HG03432 (cell line): ENCODE data around the gene SEC61B.
"Not testable (repeated sequence)": the region's sequence is repeated elsewhere in the genome, so short reads cannot be mapped to it uniquely, and the experiment has no call there.

Source experiments
- ATAC-seq: cut with Tn5 transposase; IDR thresholded peaks from one replicate; pipeline ENCODE4 v1.9.1; 2021; ENCODE audit warnings: mild to moderate bottlenecking, moderate library complexity; ENCODE audit not compliant: unreplicated experiment

Gene SEC61B

DNA sequence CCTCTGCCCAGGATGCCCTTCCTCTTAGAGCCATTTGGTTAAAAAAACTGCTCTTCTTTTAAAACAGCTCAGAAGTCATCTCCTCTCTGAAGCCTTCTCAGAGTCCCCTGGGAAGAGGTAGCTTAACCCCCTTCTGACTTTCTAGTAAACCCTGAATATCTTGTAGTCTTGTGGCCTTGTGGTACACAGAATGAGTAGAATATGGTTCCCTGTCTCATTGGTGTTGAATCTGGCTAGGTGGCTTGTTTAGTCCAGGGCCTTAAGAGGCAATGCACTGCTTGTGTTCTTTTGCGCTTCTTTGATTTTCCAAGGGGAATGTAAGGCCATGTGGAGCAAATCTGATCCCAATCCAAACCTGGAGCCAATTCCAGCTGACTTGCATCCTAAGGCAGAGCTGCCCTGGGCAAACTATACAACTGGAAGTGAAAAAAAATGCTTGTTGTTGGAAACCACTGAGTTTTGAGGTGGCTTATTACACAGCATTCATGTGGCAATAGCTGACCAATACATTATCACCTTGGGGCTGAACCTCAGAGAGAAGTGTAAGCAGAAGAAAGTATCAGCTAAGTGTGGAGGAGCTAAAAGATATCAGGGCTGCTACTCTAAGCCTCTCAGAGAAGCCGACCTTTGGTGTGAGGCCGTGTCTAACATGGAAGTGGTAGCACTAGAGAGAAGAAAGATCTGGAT is 31.3 kb upstream of the SEC61B start:
- ATAC-seq = no peak

DNA sequence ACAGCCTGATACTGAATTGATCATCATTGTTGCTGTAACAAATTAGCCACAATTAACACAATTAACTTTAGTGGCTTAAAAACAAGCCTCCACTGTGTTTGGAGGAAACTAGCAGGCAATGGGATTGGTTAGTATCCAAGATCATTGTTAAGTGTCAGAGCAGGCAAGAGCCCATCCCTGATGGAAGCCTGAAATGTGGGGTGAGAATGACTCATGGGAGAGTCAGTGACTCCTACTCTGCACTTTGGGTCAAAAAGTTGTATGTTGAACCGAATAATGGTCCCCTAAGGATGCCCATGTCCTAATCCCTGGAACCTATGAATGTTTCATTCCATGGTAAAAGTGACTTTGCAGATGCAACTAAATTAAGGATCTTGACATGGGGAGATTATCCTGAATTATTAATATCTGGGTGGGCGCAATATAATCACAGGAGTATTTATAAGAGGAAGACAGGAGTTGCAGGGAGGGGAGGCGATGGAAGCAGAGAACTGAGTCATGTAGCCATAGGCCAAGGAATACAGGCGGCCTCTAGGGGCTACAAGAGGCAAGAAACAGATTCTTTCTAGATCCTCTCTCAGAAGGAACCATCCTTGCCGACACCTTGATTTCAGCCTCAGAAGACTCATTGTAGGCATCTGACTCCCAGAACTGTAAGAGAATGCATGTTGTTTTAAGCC is 29.2 kb upstream of the SEC61B start:
- no peak for ATAC-seq

DNA sequence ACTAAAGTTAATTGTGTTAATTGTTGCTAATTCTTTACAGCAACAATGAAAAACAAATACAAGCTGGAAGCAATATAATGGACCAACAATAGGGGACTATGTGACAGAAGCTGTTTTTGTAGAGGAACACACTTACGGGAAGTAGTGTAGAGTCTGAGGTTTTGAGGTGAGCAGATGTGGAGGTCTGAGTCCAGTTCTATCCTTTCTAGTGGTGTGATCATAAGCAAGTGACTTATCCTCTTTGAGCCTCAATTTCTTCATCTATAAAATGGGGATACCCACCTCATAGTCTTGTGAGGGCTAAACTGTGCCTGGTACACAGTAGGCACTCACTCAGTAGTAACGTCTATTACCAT is 28.6 kb upstream of the SEC61B start:
- no peak for ATAC-seq

DNA sequence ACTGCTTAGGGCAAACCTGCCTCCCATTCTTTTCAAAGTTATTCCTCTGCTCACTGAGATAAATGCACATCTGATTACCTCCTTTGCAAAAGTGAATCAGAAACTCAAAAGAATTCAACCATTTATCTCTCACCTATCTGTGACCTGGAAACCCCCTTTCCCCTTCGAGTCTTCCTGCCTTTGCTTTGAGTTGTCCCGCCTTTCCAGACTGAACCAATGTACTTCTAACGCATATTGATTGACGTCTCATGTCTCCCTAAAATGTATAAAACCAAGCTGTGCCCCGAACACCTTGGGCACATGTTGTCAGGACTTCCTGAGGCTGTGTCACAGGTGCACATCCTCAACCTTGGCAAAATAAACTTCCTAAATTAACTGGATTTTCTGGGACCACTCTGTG is 25.6 kb upstream of the SEC61B start:
- not testable (repeated sequence) for ATAC-seq

DNA sequence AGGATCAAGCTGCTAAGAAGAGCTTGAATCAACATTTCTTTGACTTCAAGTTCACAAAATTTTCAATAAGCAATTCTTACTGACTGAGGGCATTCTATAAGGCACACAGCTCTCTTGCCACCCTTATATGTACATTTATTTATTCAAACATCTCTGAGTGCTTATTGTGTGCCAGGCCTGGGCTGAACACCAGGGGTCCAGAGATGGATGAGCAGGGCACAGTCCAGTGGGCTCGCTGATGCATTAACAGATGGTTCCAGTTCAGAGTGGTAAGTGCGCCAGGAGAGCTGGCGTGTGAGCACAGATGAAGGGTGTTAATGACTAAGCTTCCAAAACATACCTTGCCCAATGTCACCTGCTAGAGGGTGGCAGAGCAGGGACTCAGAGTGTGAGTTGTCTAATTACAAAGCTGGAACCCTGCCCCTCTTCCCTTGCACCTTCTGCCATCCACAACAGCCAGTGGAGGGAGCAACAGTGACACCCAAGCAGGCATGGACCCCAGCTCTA is 24.9 kb upstream of the SEC61B start:
- ATAC-seq = no peak

DNA sequence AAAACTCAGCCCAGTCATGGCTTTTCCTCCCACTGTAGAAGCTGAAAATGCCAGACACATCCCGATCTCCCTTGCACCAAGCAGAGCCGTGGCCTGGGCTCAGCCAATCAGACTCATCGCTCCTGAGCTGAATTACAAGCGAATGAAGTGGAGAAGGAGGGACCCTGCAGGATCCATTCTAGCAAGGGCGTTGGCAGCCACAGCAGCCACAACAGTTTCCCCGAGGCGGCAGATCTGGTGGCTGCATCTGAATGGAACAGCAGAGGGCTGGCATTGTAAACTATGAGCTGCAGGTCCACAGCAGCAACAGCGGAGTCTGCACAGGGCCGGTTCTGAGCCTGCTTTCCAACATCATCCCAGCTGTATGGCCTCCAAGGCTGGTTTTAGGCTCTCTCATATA is 24.1 kb upstream of the SEC61B start:
- no peak for ATAC-seq

DNA sequence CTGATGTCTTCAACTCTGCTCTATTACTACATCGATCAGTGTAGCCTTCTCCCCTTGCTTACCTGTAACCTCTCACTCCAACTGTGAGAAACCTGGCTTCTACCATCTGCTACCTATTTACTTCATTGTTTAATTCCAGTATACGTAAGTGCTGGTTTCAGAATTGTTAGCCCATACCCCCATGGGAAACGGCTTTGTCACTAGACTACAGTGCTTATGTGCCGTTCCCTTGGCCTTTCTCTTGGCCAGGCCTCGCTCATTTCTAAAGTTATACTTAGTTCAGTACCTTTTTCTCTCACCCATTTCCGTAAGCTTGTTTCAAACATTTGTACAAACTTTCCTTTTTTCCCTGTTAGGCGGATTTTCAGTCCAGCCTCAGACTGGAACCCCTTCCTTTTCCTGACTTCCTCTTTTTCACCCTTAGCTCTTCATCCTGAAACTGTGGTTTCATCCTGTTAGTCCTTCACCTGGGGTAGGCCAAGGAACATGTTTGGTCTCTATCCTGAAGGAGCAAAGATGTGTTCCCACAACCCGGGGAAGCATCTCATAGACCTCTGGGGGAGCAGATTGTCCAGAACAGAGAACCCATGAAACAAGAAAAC is 22.0 kb upstream of the SEC61B start:
- ATAC-seq = no peak

DNA sequence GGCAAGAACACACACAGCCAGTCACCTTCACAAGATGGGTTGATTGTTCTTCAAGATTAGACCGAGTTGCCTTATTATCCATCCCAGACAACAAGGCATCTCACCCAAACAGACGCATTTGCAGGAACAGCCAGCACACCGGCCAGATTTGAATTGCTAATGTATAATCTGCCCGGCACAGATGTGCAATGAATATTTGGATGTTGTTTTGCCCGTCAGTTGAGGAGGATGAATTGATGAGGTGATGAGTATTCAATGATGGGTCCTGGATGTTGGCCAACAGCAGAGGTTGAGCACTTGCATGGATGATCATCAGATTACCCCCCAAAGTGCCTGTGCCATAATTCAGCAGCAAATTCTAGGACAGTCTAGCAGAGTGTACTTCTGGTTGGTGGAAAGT is 20.5 kb upstream of the SEC61B start:
- ATAC-seq = no peak

DNA sequence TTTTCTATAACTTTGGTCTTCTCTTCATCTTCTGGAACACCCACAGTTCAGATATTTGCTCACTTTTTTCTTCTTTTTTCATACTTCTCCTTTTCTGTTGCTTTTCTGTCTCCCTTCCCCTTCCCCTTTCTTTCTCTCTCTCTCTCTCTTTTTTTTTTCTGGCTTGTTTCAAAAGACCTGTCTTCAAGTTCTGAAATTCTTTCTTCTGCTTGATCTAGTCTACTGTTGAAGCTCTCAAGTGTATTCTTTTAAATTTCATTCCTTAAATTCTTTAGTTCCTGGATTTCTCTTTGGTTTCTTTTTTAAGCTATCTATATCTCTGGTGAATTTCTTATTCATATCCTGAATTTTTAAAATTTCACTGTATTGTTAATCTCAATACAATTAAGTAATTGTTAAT is 11.5 kb upstream of the SEC61B start:
- no peak for ATAC-seq

DNA sequence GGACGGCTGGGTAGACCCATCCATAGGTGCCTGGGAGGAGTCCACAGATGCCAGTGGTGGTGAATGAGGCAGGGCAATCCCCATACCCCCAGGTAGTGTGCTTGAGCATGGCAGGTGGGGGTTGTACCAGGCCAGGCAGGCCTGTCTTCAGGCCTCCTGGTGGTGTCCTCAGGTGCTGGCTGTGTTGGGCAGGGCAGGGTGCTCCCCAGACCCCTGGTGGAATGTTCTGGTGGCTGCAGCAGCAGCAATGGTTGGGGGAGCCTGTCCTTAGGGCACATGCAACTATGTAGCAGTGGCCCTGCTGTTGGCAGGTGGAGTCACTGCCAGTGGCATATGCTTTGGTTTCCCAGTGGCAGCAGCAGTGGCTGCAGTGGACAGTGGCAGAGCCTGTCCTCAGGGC is 10.3 kb upstream of the SEC61B start:
- no peak for ATAC-seq

DNA sequence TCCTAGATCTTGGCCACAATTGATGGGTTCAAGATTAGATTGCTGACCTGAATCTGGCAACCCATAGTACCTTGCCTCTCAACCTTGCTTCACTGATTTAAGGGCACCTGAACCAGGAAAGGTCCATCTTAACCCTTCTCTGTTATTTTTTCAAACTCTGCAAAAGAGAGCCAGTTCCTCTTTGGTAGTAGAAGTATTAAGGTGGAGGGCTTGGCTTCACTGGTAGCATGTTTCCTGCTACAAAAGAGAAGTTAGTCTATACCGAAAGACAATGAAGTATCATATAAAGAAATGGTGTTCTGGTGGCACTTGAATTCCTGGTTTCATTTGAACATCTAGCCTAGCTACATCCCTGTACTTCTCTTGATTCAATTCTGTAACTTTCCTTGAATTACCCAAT is 8.9 kb upstream of the SEC61B start:
- no peak for ATAC-seq

DNA sequence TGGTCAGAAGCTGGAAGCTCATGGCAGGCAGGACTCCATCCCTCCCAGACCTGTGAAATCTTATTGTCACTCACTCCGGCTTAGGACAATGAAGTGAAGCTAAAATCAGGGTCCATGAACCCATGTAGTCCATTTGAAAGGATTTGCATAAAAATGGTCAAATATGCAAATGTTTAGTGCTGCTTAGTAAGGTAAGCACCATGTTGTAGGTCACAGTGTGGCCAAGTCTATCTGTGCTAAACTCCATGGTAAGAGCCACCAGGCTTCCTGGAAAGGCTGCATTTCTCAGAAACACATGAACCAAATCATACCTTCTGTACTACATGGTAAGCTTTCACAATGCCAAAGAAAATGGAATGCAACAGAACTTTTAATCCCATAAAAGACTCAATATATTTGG is 6.0 kb upstream of the SEC61B start:
- ATAC-seq = no peak

DNA sequence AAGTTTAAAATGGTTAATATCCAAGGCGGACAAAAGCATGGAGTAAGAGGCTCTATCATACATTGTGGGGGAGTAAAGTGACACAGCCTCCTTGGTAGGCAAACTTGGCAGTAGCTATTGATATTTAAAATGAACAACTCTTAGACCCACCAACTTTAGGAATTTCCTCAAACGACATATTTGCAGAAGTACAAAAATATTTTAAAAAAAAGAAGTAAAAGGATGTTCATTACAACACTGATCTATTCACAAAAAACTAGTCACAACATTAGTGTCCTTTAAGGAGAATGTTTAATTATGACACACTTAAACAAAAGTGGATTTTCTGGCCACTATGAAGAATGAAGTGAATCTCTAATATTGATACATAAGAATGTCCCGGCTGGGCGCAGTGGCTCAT is 2.1 kb upstream of the SEC61B start:
- no peak for ATAC-seq

DNA sequence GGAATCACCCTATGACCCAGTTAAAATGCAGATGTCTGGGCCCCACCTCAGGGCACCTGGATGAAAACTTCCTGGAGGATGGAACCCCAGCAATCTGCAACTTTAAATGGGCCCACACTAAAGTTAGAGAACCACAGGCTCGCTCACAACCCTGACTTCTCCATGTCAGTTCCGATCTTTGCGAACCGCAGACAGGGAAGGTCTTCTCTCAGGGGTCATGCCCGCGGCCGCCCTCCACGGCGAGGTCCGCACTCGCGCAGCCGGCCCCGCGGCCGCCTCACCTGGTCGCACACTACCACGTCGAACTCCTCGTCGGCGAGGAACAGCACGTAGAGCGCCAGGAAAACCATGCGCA is 839 bp upstream of the SEC61B start:
- ATAC-seq = peak; percentile 34

DNA sequence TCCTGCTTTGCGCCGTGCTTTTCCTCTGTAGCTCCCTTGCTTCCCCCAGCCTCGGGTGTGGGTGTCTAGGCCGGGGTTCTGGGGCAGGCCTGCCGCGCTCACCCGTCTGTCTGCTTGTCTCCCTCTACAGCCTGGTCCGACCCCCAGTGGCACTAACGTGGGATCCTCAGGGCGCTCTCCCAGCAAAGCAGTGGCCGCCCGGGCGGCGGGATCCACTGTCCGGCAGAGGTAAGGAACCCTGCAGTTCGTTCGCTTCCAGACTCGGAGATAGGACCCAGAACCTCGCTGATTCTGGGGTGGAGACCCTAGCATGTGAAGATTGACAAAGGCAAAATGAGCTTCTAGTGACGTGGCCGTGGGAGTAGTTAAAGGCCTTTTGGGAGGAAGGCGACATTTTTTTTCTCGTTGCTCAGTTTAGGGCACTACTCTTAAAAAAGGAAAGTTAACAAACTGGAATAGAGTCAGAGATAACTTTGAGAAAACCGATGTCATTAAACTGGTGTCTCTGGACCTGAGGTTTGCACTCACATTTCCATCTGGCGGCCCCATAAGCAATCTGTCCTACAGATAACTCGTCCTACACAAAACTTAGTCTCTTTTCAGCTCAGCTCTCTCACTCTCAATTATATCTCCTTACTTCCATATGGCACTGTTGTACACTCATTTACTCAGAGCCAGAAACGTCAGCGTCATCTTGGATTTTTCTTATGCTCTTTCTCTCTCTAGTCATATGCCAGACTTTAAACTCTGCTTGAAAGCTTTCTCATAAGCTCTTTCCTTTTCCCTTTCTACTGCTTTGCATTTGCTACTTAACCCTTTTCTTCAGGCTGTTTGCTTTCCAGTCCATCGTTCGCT is 561 bp downstream of the SEC61B start:
- peak; percentile 30 for ATAC-seq

DNA sequence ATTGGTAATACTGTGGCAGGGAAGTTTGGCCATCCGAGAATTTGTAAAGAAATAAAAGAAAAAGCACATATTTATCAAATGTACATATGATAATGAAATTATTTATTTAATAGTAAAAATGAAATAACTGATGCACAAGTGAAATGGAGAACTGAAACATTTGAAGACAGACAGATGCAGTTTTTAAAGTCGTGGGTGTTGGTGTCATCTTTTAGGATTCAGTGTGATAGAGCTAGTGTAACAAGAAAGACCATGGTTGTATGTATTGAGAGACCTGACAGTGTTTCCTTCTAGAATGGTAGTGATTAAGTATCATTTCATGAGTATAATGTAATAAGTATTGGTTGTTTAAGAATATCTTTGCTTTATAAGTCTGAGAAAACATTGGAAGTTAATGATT is 2.4 kb downstream of the SEC61B start:
- no peak for ATAC-seq

DNA sequence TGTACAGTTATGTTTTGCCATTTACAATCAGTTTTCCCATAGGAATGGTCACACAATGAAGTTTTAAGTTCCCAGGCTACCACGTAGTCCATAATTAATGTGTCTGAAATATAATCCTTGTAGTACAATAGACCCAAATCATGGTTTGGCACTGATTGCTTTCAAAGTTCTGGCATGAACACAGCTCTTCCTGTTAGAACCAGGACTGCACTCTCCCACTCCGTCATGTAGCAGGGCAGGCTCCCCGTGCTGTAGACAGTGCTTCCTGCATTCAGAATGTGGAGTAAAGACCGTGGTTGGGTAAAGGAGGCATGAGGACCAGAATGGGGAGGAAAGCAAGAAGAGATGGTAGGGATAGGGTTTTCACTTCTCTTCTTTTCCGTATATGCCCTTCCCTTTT is 4.0 kb downstream of the SEC61B start:
- no peak for ATAC-seq

DNA sequence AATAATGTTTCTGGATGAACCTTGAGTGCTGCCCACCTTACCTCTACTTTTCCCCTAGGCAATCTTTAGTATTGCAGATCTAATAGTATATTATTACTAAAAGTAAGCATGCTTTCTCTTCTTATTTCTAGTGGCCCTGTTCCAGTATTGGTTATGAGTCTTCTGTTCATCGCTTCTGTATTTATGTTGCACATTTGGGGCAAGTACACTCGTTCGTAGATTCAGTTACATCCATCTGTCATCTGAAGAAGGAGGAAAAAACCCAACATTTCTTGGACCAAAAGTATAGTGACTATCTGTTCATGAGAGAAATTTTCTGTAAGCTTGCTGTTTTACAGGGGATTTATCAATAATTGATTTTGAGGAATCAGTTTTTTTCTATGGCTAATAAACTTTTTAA is 8.1 kb downstream of the SEC61B start:
- no peak for ATAC-seq

DNA sequence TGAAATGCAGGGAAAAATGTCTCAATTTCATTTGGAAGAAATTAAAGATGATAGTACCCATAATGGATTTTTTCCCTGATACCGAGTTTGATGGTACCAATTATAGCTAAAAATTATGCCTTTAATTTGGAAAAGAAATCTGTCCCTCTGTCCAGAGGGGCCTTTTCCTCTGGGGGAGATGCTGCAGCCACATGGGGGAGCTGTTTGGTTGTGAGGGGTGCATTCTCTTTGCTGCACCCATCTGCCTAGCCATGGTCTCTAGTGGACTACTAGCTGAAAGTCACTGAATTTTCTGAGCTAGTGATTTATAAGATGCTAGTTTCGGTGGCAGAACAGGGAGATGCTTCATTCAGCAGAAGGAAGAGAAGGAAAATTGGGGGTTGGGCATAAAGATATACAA is 9.6 kb downstream of the SEC61B start:
- ATAC-seq = no peak

DNA sequence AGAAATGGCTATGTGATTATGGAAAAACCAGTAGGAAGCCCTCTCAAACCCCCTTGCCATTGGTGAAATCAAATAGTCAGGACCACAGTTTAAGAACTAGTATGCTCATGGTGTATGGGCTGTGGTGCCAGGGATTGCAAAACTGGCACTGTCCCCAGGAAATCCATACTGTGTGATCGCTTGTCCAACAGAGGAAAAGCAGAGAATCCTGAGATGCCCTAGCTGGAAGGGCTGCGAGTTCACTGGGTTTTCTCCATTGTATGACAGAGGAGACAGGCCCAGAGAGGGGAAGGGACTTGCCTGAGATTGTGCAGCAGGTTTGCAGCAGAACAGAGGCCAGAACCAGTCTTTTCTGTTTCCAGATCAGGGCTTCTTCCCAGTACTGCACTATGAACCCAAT is 12.5 kb downstream of the SEC61B start:
- ATAC-seq = no peak

DNA sequence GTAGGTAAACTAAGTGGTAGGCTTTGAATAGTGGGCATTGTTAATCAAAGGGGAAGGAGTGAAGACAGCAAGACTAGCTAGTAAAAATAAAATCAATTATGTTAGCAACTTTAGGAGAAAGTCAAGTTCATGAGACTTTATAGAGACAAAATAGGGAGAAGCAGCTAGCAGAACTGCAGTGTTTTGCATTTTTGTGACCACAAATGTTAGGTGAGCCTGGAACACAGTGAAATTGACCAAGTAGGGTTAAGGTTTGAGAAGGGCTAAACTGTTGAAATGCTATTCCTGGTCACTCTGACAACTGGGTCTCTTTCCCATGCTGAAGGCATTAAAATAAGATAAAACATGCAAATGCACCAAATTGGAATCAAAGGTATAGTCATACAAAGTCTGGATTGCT is 13.0 kb downstream of the SEC61B start:
- ATAC-seq = no peak
